RCC 7860 (cell line): ENCODE data around the gene ESYT3.
A peak's percentile ranks its signal among the peaks of the same experiment; 100 is the strongest.

Experiments used
- DNase-seq: peaks from one replicate; pipeline ENCODE4 v3.0.0-alpha.2; 2015; ENCODE audit warnings: low spot score
- FAIRE-seq: peaks from 2 replicates; lab custom pipeline; 2012; peaks lifted over from hg19 to GRCh38; lab: Jason Lieb, UNC

Gene ESYT3

GRCh38 chr3:138459619-138460535, 25.5 kb downstream of the ESYT3 start:
- no peak for DNase-seq
- no peak for FAIRE-seq

GRCh38 chr3:138460536-138461205, 26.3 kb downstream of the ESYT3 start:
- no peak for DNase-seq
- no peak for FAIRE-seq

DNA sequence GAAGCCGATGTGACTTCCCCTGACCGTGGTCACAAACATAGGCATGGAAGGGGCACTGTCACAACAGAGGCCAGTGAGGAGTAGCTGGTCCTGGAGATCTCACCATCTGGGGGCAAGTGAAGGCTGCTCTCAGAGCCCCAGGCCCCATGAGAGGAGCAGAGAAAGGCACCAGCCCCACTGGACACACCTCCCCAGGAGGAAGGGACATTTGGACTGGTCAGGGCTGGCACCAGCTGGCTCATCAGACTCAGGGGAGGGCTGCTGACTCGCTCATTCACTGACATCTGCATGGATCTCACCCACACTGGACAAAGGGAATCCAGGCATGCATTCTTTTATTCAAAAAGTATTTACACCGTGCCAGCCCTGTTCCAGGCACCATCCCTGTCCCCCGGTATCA, 26.8 kb downstream of the ESYT3 start:
- no peak for FAIRE-seq

DNA sequence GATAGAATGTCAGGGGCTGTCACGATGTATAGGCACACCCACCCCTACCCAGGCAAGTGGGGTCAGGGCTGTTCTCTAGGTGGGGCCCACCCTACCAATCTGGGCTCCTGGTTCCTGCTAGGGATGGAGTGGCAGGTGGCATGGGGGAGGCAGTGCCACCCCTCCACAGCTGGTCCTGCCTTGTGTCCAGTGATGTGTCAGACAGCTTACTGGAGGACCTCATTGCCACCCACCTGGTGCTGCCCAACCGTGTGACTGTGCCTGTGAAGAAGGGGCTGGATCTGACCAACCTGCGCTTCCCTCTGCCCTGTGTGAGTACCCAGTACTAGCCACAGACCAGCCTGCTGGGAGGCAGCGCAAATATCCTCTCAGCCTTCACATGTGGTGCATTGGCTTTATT, 27.5 kb downstream of the ESYT3 start:
- FAIRE-seq, result no peak
- DNase-seq, result no peak

More for the DNA sequence above, 26.8 kb downstream of the ESYT3 start:
- no peak for DNase-seq

DNA sequence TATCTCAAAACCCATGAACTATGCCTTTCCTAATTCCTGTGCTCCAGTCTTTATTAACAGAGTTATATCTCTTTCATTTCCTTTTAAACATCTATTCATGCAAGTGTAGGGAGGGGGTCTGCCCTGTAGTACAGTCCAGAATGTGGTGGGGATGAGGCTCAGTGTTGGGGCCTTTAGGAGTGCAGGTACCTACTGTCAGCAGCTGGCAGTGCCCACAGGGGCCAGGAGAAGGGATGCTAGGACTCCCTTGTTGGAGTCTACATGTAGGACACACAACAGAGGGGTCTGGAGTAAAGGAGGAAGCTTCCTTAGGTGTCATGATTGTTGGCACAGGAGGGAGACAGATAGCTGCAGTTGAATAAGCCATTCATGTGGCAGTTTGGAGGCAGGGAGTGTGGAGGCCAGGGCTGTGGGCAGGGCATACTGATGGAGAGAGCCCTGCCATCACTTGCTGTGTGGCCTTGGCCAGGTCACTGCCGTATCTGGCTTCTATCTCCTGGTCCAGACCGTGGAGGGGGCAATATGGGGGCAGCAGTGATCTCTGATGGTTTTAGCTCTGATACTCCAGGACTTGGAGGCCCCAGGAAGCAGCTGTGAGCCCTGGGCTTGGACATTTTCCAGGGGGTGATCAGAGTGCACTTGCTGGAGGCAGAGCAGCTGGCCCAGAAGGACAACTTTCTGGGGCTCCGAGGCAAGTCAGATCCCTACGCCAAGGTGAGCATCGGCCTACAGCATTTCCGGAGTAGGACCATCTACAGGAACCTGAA, 29.5 kb downstream of the ESYT3 start:
- DNase-seq (no peak), FAIRE-seq (no peak)

DNA sequence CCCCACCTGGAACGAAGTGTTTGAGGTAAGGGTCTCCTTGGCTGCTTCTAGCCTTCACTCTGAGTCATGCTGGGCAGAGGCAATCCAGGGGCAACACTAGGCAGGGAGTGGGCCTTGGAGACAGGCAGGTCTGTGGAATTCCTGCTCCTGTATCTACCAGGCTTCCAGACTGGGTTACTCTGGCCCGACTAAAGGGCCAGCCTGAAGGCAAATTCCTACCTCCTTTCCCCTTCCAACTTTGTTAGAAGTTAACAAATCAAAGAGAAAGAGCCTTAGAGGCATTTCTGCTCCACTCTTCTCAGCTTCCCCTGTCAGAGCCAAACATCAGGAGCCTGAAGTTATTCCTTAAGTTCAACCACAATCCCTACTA, 30.1 kb downstream of the ESYT3 start:
- no peak for FAIRE-seq
- no peak for DNase-seq

DNA sequence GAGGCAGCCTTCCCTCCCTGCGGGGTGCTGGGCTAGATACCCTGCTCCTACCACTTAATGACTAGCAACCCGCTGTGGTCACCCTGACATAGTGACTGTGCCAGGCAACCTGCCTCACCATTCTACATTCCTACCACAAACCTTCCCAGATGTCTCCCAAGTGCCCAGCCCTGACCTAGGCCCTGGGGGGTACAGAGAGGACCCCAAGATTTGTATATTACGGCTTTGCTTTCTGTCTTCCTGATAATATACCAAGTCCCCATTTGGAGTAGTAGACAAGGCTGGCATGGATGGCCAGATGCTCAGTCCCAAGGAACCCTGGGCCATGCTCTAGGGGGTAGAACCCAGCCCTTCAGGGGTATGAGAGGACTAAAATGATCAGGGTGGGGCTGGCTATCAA, 31.0 kb downstream of the ESYT3 start:
- no peak for DNase-seq
- no peak for FAIRE-seq

DNA sequence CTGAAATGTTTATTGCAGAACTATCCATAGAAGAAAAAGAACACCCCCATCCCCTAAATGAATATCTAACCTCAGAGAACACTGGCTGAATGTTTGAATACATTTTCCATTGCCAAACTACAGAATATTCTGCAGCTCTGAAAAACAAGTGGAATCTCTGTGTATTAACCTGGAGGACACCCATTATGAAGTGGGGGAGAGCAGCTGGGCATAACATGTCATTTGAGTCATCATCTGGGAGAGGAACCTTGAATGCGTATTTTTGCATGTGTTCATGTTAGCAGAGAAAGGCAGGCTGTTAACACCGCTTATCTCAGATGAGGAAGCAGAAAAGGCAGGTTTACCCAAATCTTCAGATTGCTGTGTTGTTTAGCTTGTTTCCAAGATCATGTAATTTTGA, 31.5 kb downstream of the ESYT3 start:
- DNase-seq (no peak), FAIRE-seq (no peak)

DNA sequence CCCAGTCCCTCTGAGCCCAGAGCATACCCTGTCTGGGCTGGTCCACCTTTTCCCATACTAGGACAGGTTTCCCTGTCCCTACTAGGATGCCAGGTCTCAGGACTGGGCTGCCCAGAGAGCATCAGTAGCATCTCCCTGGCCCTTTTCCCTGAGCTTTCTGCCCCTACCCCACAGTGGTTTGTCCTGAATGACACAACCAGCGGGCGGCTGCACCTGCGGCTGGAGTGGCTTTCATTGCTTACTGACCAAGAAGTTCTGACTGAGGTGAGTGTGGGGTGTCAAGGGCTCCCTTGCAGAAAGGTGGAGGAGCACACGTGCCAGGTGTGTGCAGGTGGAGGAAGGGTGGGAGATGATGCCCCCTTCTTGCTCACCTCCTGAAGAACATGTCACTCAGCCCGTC, 33.5 kb downstream of the ESYT3 start:
- no peak for FAIRE-seq
- DNase-seq, result no peak

GRCh38 chr3:138468451-138468850, 34.0 kb downstream of the ESYT3 start:
- DNase-seq (no peak), FAIRE-seq (no peak)

DNA sequence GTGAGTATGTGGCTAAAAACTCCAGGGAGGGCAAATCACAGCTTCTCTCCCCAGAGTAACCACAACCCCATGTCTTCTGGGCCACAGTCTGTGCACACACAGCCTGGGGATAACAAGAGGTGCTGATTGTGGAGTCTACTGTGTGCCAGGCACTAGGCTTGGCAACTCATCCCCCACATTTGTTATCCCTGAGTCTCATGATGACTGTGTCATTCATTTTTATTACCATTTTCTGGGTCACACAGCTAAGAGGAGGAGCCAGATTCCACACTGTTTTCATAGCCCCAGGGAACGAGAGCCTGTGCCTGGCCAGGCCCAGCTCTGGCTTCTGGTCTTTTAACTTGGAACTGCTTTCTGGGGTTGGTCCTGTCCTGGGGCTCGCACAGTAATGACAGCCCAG, 34.5 kb downstream of the ESYT3 start:
- DNase-seq (no peak), FAIRE-seq (no peak)

GRCh38 chr3:138469874-138470273, 35.5 kb downstream of the ESYT3 start:
- FAIRE-seq, result no peak

DNA sequence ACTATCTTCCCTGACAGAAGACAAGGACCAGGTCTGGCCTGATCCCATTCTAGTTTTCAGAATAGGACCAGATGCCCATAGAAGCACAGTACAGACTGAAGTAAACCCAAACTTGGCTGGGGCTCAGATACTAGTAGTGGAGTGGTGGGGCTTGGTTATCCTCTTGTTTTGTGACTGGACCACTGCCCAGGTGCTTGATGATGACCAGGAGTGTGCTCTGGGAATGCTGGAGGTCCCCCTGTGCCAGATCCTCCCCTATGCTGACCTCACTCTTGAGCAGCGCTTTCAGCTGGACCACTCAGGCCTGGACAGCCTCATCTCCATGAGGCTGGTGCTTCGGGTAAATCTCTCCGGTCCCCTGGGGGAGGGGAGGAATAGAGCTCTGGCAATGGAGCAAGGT, 36.3 kb downstream of the ESYT3 start:
- FAIRE-seq (no peak), DNase-seq (no peak)

More at GRCh38 chr3:138469874-138470273, 35.5 kb downstream of the ESYT3 start:
- no peak for DNase-seq

DNA sequence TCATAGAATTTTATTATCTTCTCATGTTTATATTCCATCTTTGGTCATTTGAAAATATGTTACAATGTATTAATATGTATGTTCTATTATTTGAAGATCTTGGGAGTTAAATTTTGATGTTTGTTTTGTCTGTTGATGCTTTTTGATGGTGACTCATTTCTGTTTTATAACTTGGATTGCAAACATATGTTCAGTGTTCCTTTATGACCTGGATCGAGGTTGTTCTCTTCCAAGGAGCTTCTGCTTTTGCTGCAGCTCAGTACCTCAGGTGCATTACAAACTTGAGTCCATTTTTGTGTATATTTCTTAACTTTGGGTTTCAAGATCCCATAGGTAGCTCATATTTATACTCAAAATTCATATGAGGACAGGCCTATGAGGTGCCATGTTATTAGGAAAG, 37.1 kb downstream of the ESYT3 start:
- FAIRE-seq (no peak), DNase-seq (no peak)

- DNase-seq (no peak), FAIRE-seq (no peak)
These were observed 37.9 kb downstream of the ESYT3 start for GRCh38 chr3:138472141-138472825.

DNA sequence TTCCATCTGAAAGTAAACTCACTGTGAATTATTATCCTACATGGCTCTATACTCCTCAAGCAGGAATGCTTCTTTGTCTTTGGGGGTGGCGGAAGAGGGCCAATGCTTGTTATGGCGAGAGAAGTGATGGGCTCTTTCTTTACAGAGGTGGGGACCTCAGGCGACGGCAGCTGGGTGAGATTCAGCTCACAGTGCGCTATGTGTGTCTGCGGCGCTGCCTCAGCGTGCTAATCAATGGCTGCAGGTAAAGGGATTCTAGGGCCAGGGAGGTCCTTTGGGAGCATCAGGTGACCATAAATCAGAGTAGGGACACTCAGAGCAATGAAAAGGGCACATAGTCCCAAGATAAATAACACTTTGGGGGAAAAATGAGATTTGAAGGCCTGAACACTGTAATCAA, 39.0 kb downstream of the ESYT3 start:
- DNase-seq (no peak), FAIRE-seq (no peak)

DNA sequence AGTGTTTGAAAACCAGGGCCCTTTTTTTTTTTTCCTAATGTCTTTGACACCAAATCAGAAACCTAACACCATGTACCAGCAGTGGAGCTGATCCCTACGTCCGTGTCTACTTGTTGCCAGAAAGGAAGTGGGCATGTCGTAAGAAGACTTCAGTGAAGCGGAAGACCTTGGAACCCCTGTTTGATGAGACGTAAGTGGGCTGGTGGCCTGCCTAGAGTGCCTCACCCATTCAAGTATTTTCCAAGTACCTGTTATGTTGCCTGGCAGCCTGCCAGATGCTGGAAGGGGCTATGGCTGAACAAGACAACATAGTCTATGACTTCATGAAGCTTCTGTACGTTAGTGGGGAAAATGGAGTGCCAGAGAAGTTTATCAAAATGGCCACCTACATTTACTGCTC, 39.7 kb downstream of the ESYT3 start:
- FAIRE-seq (no peak), DNase-seq (no peak)

DNA sequence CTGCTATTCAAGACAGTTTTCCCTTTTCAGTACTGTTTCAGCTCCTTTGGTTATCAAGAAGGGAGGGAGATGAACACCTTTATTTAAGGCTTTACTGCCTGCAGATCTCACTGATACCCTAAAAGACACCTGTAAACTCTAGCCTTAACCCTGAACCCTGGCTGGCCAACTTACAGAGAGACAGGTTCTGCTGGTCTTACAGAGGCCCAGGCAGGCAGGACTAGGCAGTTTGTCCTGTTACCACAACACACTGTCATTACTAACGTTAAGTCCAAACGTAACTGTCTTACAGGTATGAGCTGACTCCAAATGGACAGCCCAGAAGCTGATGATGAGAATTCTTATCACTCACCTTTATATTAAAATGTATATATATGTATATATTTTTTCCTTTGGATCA, 42.1 kb downstream of the ESYT3 start:
- no peak for FAIRE-seq
- no peak for DNase-seq

DNA sequence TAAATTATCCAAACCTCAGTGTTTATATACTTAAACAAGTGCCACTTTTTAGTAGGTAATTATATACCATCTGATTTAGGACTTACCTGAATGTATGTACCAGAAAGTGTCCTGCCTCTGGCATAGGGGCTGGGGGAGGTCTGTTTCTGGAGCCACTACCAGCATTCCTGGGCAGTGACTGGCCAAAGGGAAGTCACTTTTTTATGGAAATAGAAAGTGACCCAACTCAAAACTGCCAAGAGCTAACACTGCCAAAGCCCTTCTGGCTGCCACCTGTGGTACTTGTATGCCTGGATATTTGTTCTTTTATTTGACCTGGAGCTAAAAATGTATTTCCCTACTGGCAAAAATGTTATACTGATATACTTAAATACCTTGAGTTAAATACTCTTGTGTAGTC, 42.7 kb downstream of the ESYT3 start:
- DNase-seq (no peak), FAIRE-seq (no peak)

- DNase-seq (no peak), FAIRE-seq (no peak)
These were observed 43.4 kb downstream of the ESYT3 start for GRCh38 chr3:138477801-138478200.

GRCh38 chr3:138479438-138479863, 45.0 kb downstream of the ESYT3 start:
- DNase-seq (peak; percentile 56), FAIRE-seq (peak; percentile 65)
